Measurements from ENCODE around the gene SPINDOC. TPM values are rescaled to one million over a fixed set of nuclear protein-coding genes. Genes with fewer than 3 reads are reported as not detected.

SPINDOC gene
- total and polyA plus RNA-seq, 2 donors = 11.7 to 17.5 TPM

DNA sequence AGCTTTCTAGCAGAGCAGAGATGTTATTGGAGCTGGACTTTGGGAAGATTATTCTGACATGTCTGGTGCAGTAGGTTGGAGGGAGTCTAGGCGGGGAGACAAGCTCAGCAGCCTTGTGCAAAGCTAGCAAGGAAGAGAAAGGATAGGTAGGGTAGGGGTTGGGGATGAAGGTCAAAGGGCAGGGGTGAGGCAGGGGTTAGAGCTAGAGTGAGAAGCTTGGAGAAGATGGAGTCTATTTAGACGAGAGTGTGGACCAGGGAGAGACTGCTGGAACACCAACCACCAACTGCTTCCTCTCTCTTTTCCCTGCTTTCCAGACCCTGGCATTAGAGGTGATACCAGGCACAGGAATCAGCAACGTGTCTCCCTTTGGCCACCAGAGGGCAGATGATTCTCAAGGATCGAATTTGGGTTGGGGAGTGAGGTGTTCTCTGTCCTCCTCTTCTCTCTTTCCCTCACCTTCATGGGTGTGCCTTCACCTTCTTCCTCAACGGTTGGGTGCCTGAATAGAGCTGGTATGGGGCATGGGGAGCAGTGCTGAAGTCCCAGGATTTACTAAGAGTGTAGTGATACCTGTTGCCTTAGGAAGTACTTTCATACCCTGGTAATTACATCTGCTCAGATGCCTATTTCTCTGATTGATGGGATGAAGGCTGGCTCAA is 23.9 kb downstream of the SPINDOC start:
- DNase-seq (ENCODE audit: low read depth in 6 of 9, low spot score in 9 of 9) = peak; percentile 39 to 88 (median 73)
- Histone ChIP-seq H3K27ac (ENCODE audit: low read depth in 1 of 2, low read length in 1 of 2) (peak overlapping the region in 1 of 2 donors; percentile 81), H3K36me3 (ENCODE audit: control insufficient read depth in 2 of 2, insufficient read depth in 2 of 2, low read length in 1 of 2) (peaks cover 0 to 9% of the 10 kb centered on the region in 2 donors), H3K27me3 (ENCODE audit: control insufficient read depth in 2 of 2, insufficient read depth in 1 of 2, low read length in 1 of 2) (no peaks in the 10 kb centered on the region), H3K9me3 (ENCODE audit: control insufficient read depth in 2 of 2, insufficient read depth in 1 of 2, low read length in 1 of 2) (no peaks in the 10 kb centered on the region), H3K4me1 (ENCODE audit: control insufficient read depth in 2 of 2, insufficient read depth in 2 of 2, low read length in 2 of 2) (peaks cover 27 to 36% of the 10 kb centered on the region in 2 donors), H3K4me3 (ENCODE audit: low read length in 2 of 2) (no peak overlapping the region)
- 16% methylated on average over 5 of the region's 5 CpGs for WGBS

DNA sequence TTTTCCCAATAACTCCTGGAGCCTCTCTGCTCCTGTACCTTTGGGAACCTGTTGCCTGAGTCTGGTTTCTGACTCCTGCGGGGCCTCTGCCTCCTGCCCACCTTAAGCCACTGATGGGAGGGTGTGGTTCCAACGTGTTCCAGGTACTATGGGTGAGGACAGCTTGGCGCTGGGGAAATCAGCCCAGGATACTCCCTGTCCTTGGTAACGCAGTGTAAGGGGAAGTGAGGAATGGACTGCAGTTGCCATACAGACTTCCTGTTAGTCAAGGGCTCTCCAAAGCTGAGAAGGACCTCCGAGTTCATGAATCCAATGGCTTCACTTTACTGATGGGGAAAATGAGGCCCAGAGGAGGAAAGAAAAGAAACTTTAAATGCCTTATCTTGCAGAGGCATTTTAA is 24.5 kb downstream of the SPINDOC start:
- Histone ChIP-seq H3K4me1 (ENCODE audit: control insufficient read depth in 2 of 2, insufficient read depth in 2 of 2, low read length in 2 of 2) (peaks cover 24 to 35% of the 10 kb centered on the region in 2 donors), H3K9me3 (ENCODE audit: control insufficient read depth in 2 of 2, insufficient read depth in 1 of 2, low read length in 1 of 2) (no peaks in the 10 kb centered on the region), H3K4me3 (ENCODE audit: low read length in 2 of 2) (no peak overlapping the region), H3K27ac (ENCODE audit: low read depth in 1 of 2, low read length in 1 of 2) (peak overlapping the region; percentile 36 to 81), H3K27me3 (ENCODE audit: control insufficient read depth in 2 of 2, insufficient read depth in 1 of 2, low read length in 1 of 2) (no peaks in the 10 kb centered on the region), H3K36me3 (ENCODE audit: control insufficient read depth in 2 of 2, insufficient read depth in 2 of 2, low read length in 1 of 2) (peaks cover 0 to 15% of the 10 kb centered on the region in 2 donors)
- DNase-seq (ENCODE audit: low read depth in 6 of 9, low spot score in 9 of 9) = peak in 1 of 9 donors; percentile 29
- 48% methylated on average over 5 of the region's 5 CpGs for WGBS

DNA sequence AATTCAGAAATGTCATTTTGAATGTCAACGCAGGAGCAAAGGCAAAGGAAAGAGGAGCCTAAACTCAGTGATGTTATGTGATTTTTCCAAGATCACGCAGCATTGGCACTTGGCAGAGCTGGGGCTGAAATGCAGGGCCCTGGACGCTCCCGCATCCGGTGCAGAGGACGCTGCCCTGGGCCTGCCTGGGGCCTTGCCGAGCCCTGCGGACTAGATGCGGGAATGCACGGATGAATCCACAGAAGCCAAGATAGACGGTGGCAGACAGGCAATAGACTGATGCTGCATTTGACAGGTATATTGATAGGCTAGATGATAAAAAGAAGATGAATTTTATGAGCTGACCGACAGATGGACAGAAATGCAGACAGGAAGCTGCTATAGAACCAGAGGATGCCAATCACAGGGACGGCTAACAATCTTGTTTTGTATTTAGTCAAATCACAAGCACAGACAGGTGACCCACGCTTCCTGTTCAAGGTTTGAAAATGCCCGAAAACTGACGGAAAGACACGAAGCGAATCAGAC is 25.0 kb downstream of the SPINDOC start:
- H3K9me3 ChIP-seq (ENCODE audit: control insufficient read depth in 2 of 2, insufficient read depth in 1 of 2, low read length in 1 of 2) = no peaks in the 10 kb centered on the region
- no peaks in the 10 kb centered on the region for H3K27me3 ChIP-seq (ENCODE audit: control insufficient read depth in 2 of 2, insufficient read depth in 1 of 2, low read length in 1 of 2)
- peaks cover 27 to 37% of the 10 kb centered on the region in 2 donors for H3K4me1 ChIP-seq (ENCODE audit: control insufficient read depth in 2 of 2, insufficient read depth in 2 of 2, low read length in 2 of 2)
- H3K36me3 ChIP-seq (ENCODE audit: control insufficient read depth in 2 of 2, insufficient read depth in 2 of 2, low read length in 1 of 2) = peaks cover 4 to 19% of the 10 kb centered on the region in 2 donors
- H3K4me3 ChIP-seq (ENCODE audit: low read length in 2 of 2) = peak overlapping the region in 1 of 2 donors; percentile 2
- peak overlapping the region; percentile 81 to 90 for H3K27ac ChIP-seq (ENCODE audit: low read depth in 1 of 2, low read length in 1 of 2)
- 44% methylated on average over 18 of the region's 18 CpGs for WGBS
- peak in 1 of 9 donors; percentile 96 for DNase-seq (ENCODE audit: low read depth in 6 of 9, low spot score in 9 of 9)

DNA sequence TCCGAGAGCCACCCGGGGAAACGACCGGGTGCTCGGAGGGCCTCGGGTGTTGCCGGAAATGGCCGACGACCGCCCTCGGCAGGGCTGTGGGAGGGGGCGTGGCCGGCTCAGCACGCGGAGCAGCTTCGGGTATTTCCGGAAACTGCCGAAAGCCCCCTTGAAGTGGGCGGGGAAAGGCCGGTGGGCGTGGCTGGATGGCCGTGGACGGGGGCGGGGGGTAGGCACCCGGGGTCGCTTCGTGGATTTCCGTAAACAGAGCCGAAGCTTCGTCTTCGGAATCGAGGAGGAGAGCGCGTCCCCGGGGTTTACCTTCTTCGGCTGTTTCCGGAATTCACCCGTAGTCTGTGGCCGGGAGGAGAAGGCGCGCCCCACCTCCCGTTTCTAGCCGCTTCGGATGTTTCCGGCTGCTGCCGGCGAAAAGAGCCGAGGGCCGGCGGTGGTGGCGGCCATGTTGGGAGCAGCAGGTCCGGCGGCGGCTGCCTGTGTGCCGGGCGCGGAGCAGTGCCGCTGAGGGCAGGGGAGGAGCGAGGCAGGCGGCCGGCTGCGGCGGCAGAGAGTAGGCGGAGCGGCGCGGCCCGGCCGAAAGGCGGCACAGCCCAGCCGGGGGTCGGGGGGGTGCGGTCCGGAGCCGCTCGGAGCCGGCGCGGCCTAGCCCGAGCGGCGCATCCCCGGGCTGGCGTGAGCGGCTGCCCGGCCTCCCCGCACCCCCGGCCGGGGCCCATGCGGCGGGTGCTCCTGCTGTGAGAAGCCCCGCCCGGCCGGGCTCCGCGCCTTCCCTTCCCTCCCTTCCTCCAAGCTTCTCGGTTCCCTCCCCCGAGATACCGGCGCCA is 25.6 kb downstream of the SPINDOC start, which contains the start of gene MARK2:
TSS of gene MARK2 (plus strand) at position 433 of the 830 bp plus-strand sequence. CDS start at position 830, 397 bp downstream.
- peak; percentile 98 to 100 (median 99) for DNase-seq (ENCODE audit: low read depth in 6 of 9, low spot score in 9 of 9)
- peak within 1 kb of the TSS; percentile 81 to 90 for H3K27ac ChIP-seq (ENCODE audit: low read depth in 1 of 2, low read length in 1 of 2)
- H3K9me3 ChIP-seq (ENCODE audit: control insufficient read depth in 2 of 2, insufficient read depth in 1 of 2, low read length in 1 of 2) = no peaks in the 10 kb centered on the region
- under 1% methylated on average over 100 of the region's 100 CpGs for WGBS
- H3K4me3 ChIP-seq (ENCODE audit: low read length in 2 of 2) = peak within 1 kb of the TSS; percentile 79 to 86
- H3K4me1 ChIP-seq (ENCODE audit: control insufficient read depth in 2 of 2, insufficient read depth in 2 of 2, low read length in 2 of 2) = peaks cover 27 to 38% of the 10 kb centered on the region in 2 donors
- H3K36me3 ChIP-seq (ENCODE audit: control insufficient read depth in 2 of 2, insufficient read depth in 2 of 2, low read length in 1 of 2) = peaks cover 5 to 22% of the 10 kb centered on the region in 2 donors
- no peaks in the 10 kb centered on the region for H3K27me3 ChIP-seq (ENCODE audit: control insufficient read depth in 2 of 2, insufficient read depth in 1 of 2, low read length in 1 of 2)

DNA sequence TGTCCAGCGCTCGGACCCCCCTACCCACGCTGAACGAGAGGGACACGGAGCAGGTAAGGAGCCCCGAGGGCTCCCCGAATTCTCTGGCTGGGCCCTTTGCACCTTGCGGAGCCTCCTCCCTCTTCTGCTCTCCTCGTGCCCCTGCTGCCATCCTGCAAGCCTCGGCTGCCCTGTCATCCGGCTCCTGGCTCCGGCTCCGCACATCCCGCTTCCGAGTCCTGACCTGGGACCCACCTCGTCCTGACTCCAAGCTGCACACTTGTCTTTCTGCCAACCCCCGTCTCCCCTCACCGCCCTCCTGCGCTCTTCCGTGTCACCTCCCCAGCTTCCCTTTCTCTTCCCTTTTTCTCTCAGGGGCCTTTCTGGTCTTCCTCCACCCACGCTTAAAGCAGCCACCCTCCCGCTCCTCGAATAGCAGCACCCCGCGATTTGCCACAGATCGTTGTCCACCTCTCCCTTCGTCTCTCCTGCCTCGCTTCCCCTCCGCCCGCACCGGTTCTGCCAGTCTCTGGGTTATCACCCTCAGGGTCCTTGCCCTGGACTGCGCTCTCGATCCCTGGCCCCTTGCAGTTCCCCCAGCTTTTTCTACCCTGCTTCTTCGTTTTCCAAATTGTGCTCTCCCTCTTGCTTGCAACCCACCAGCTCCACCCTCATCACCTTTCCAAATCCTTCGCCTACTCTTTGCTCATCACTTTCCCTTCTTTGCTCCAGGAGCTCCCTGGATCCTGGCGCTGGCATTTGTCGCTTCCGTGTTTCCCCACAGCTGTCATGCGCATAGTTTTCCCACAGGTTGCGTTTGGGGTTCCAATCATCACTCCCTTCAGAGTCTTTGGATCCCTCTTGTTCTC is 26.5 kb downstream of the SPINDOC start:
- H3K27me3 ChIP-seq (ENCODE audit: control insufficient read depth in 2 of 2, insufficient read depth in 1 of 2, low read length in 1 of 2) = no peaks in the 10 kb centered on the region
- H3K36me3 ChIP-seq (ENCODE audit: control insufficient read depth in 2 of 2, insufficient read depth in 2 of 2, low read length in 1 of 2) = peaks cover 13 to 30% of the 10 kb centered on the region in 2 donors
- peaks cover 27 to 38% of the 10 kb centered on the region in 2 donors for H3K4me1 ChIP-seq (ENCODE audit: control insufficient read depth in 2 of 2, insufficient read depth in 2 of 2, low read length in 2 of 2)
- no peaks in the 10 kb centered on the region for H3K9me3 ChIP-seq (ENCODE audit: control insufficient read depth in 2 of 2, insufficient read depth in 1 of 2, low read length in 1 of 2)
- H3K4me3 ChIP-seq (ENCODE audit: low read length in 2 of 2) = peak overlapping the region; percentile 79 to 86
- WGBS = 3% methylated on average over 39 of the region's 40 CpGs
- H3K27ac ChIP-seq (ENCODE audit: low read depth in 1 of 2, low read length in 1 of 2) = peak overlapping the region; percentile 26 to 82
- peak in 4 of 9 donors; percentile 29 to 47 (median 35) for DNase-seq (ENCODE audit: low read depth in 6 of 9, low spot score in 9 of 9)

DNA sequence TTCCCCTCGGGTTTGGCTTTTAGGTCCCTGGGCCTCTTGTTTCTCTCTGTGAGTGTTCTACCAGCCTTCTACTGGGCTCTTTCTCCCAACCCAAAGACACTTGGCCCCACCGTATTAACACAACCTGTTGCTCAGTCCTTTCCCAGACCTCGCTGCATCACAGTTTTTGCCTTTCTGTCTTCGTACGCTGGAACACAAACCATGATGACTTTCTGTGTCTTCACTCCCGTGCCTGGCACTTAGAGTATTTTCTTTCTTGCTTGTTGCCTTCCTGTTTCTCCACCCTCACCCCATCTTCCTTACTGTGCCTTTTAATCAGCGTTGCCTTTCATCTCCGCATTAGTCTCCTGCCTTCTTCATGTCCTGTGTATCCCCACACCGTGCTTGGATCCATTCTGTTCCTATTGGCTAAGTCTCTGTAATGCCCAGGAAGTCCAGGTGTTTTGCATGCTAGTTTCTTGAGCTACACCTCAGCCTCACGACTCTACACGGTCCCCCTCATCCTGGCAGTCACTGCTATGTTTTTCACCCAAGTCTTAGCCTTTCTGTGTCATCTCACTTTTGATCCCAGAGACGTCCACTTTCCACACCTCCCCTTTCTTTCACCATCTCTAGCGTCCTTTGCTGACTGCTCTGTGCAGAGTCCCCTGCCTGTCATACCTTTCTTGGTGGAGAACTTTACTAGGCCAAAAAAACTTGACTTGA is 27.3 kb downstream of the SPINDOC start:
- peak in 2 of 9 donors; percentile 20 to 53 for DNase-seq (ENCODE audit: low read depth in 6 of 9, low spot score in 9 of 9)
- peaks cover 33 to 44% of the 10 kb centered on the region in 2 donors for H3K4me1 ChIP-seq (ENCODE audit: control insufficient read depth in 2 of 2, insufficient read depth in 2 of 2, low read length in 2 of 2)
- 13% methylated on average over 13 of the region's 13 CpGs for WGBS
- no peaks in the 10 kb centered on the region for H3K9me3 ChIP-seq (ENCODE audit: control insufficient read depth in 2 of 2, insufficient read depth in 1 of 2, low read length in 1 of 2)
- H3K27ac ChIP-seq (ENCODE audit: low read depth in 1 of 2, low read length in 1 of 2) = peak overlapping the region; percentile 26 to 54
- H3K36me3 ChIP-seq (ENCODE audit: control insufficient read depth in 2 of 2, insufficient read depth in 2 of 2, low read length in 1 of 2) = peaks cover 21 to 38% of the 10 kb centered on the region in 2 donors
- no peaks in the 10 kb centered on the region for H3K27me3 ChIP-seq (ENCODE audit: control insufficient read depth in 2 of 2, insufficient read depth in 1 of 2, low read length in 1 of 2)
- H3K4me3 ChIP-seq (ENCODE audit: low read length in 2 of 2) = peak overlapping the region; percentile 79 to 86

DNA sequence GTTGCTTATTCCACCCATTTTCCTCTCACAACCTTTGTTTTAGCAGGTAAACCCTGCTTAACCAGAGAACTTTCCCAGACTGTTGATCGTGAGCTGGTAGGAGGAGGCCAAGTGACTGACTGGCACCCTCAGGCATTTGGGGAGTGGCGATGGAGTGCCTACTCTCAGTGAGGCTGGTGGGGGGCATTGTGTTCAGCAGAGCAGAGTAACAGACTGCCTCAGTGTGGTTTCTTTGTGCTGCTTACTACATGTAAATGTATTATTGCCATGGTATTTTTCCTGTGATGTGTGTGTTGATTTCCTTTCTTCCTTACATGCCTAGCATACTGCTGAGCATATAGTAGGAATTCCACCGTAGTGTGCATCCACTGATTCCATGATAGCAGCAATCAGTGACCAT is 28.3 kb downstream of the SPINDOC start:
- peaks cover 35 to 44% of the 10 kb centered on the region in 2 donors for H3K4me1 ChIP-seq (ENCODE audit: control insufficient read depth in 2 of 2, insufficient read depth in 2 of 2, low read length in 2 of 2)
- no peak overlapping the region for H3K27ac ChIP-seq (ENCODE audit: low read depth in 1 of 2, low read length in 1 of 2)
- H3K36me3 ChIP-seq (ENCODE audit: control insufficient read depth in 2 of 2, insufficient read depth in 2 of 2, low read length in 1 of 2) = peaks cover 23 to 43% of the 10 kb centered on the region in 2 donors
- H3K4me3 ChIP-seq (ENCODE audit: low read length in 2 of 2) = peak overlapping the region in 1 of 2 donors; percentile 86
- no peaks in the 10 kb centered on the region for H3K9me3 ChIP-seq (ENCODE audit: control insufficient read depth in 2 of 2, insufficient read depth in 1 of 2, low read length in 1 of 2)
- DNase-seq (ENCODE audit: low read depth in 6 of 9, low spot score in 9 of 9) = peak in 1 of 9 donors; percentile 39
- H3K27me3 ChIP-seq (ENCODE audit: control insufficient read depth in 2 of 2, insufficient read depth in 1 of 2, low read length in 1 of 2) = no peaks in the 10 kb centered on the region
- 71% methylated on average over 3 of the region's 3 CpGs for WGBS

DNA sequence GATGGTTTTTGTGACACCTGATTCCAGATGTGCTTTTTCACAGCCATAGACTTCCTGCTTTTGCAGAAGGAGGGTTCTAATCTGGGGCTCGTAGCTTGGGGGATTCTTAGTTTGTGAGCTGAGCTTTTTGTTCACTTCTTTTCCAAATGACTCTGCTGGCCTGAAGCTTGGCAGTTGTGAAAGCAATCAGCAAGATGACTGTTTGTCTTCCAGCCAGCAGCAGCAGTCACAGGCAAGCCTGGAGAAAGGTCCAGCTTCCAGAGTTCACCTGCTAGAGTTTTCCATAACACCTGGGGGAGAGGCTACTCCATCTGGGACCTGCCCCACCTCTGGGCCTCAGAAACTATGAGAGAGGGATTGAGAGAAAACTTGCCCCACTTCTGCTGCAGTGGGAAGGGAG is 29.8 kb downstream of the SPINDOC start:
- Histone ChIP-seq H3K27me3 (ENCODE audit: control insufficient read depth in 2 of 2, insufficient read depth in 1 of 2, low read length in 1 of 2) (no peaks in the 10 kb centered on the region), H3K4me1 (ENCODE audit: control insufficient read depth in 2 of 2, insufficient read depth in 2 of 2, low read length in 2 of 2) (peaks cover 28 to 45% of the 10 kb centered on the region in 2 donors), H3K4me3 (ENCODE audit: low read length in 2 of 2) (no peak overlapping the region), H3K27ac (ENCODE audit: low read depth in 1 of 2, low read length in 1 of 2) (peak overlapping the region; percentile 2 to 33), H3K36me3 (ENCODE audit: control insufficient read depth in 2 of 2, insufficient read depth in 2 of 2, low read length in 1 of 2) (peaks cover 23 to 53% of the 10 kb centered on the region in 2 donors), H3K9me3 (ENCODE audit: control insufficient read depth in 2 of 2, insufficient read depth in 1 of 2, low read length in 1 of 2) (no peaks in the 10 kb centered on the region)
- 50% methylated on average over 1 of the region's 1 CpG for WGBS
- DNase-seq (ENCODE audit: low read depth in 6 of 9, low spot score in 9 of 9) = no peak
